OCI-LY1 (cell line): ENCODE results near the gene VWC2L.

ENCODE experiments used
- EZH2 ChIP-seq: fragments of 200-600 bp; sonication (generic), shearing (Covaris generic); IDR thresholded peaks from 2 replicates; pipeline ENCODE4 v1.8.0; 2017; ENCODE audit warnings: borderline replicate concordance, mixed run types, mild to moderate bottlenecking, antibody characterized with exemption, low read length, moderate library complexity, mixed read lengths
- TF ChIP-seq, protein P1 (sequence below): fragments of 200-600 bp; sonication (generic), shearing (Covaris generic); IDR thresholded peaks from 2 replicates; pipeline ENCODE4 v1.5.1; 2017; ENCODE audit warnings: mild to moderate bottlenecking, antibody characterized with exemption, low read length, moderate library complexity, mixed read lengths

DNA sequence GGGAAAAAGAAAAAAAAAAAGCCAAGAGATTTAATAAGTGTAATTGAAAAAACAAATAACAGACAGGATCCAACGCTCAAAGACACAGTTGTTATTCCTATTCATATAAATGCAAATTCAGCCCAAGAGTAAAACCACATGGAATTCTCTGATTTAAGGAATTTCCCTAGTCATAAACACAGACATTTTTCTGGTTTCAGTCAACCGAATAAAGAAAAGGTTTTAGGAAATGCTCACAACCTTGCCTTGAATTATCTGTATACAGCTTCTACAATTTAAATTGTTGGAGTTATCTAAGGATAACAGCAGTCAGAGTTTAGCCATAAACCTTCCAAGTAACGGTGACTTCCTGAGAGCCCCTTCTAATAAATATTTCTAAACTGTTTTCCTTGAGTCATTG lies 122.7 kb downstream of the VWC2L start:
- no peak for TF ChIP-seq EZH2
- TF ChIP-seq, protein P1, sequence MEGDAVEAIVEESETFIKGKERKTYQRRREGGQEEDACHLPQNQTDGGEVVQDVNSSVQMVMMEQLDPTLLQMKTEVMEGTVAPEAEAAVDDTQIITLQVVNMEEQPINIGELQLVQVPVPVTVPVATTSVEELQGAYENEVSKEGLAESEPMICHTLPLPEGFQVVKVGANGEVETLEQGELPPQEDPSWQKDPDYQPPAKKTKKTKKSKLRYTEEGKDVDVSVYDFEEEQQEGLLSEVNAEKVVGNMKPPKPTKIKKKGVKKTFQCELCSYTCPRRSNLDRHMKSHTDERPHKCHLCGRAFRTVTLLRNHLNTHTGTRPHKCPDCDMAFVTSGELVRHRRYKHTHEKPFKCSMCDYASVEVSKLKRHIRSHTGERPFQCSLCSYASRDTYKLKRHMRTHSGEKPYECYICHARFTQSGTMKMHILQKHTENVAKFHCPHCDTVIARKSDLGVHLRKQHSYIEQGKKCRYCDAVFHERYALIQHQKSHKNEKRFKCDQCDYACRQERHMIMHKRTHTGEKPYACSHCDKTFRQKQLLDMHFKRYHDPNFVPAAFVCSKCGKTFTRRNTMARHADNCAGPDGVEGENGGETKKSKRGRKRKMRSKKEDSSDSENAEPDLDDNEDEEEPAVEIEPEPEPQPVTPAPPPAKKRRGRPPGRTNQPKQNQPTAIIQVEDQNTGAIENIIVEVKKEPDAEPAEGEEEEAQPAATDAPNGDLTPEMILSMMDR = no peak
